NCI-H1092 treated with DMSO at 0.1 percent for 48 hours (cell line): ENCODE data around the gene IL21R.
"Not testable (repeated sequence)": the region's sequence is repeated elsewhere in the genome, so short reads cannot be mapped to it uniquely, and the experiment has no call there.

Experiments used
- DNase-seq: peaks from one replicate; lab custom pipeline; 2025; lab: John Stamatoyannopoulos, UW

Gene IL21R

GRCh38 chr16:27374804-27375425, 27.1 kb upstream of the IL21R start:
- DNase-seq = peak; percentile 55

GRCh38 chr16:27377666-27378485, 24.1 kb upstream of the IL21R start:
- no peak for DNase-seq

- DNase-seq = no peak
Observed at GRCh38 chr16:27378871-27379481, 23.0 kb upstream of the IL21R start.

- no peak for DNase-seq
Observed at GRCh38 chr16:27379919-27380318, 22.1 kb upstream of the IL21R start.

- DNase-seq = no peak
Observed at GRCh38 chr16:27381236-27381635, 20.7 kb upstream of the IL21R start.

GRCh38 chr16:27381974-27382855, 19.8 kb upstream of the IL21R start:
- DNase-seq = no peak

- no peak for DNase-seq
Observed at GRCh38 chr16:27383556-27384243, 18.3 kb upstream of the IL21R start.

GRCh38 chr16:27384425-27384824, 17.5 kb upstream of the IL21R start:
- no peak for DNase-seq

- no peak for DNase-seq
Observed at GRCh38 chr16:27385398-27385797, 16.6 kb upstream of the IL21R start.

- DNase-seq = no peak
Observed at GRCh38 chr16:27386674-27387073, 15.3 kb upstream of the IL21R start.

- DNase-seq = no peak
Observed at GRCh38 chr16:27387724-27388123, 14.2 kb upstream of the IL21R start.

GRCh38 chr16:27389272-27389961, 12.6 kb upstream of the IL21R start:
- no peak for DNase-seq

- DNase-seq = no peak
Observed at GRCh38 chr16:27390151-27390550, 11.8 kb upstream of the IL21R start.

GRCh38 chr16:27392671-27393070, 9.3 kb upstream of the IL21R start:
- no peak for DNase-seq

- DNase-seq = no peak
Observed at GRCh38 chr16:27394516-27394915, 7.5 kb upstream of the IL21R start.

GRCh38 chr16:27398341-27398893, 3.6 kb upstream of the IL21R start:
- DNase-seq = not testable (repeated sequence)

- no peak for DNase-seq
Observed at GRCh38 chr16:27398894-27399853, 2.8 kb upstream of the IL21R start.

- no peak for DNase-seq
Observed at GRCh38 chr16:27399969-27400368, 2.0 kb upstream of the IL21R start.
